HL-60 (cell line): ENCODE results near the gene MCM7.
A peak's percentile ranks its signal among the peaks of the same experiment; 100 is the strongest.

Source experiments
- DNase-seq, 2 experiments: peaks; one replicate each; pipeline ENCODE4 v3.0.0-alpha.2; 2010 to 2020; ENCODE audit warnings: low read depth in 1 of 2, low spot score in 1 of 2
- H3K27ac ChIP-seq: fragments of 250-450 bp; sonication (Bioruptor Pico); replicated peaks from 2 replicates; pipeline ENCODE4 v1.5.1; 2020; ENCODE audit warnings: mild to moderate bottlenecking, moderate library complexity
- H3K27me3 ChIP-seq: fragments of 250-450 bp; sonication (Bioruptor Pico); 2 replicates; pipeline ENCODE4 v1.5.1; 2021; ENCODE audit warnings: mild to moderate bottlenecking, moderate library complexity; ENCODE audit not compliant: insufficient read depth, poor library complexity, severe bottlenecking
- H3K4me3 ChIP-seq: replicated peaks from 2 replicates; pipeline ENCODE4 v1.5.1; 2011; ENCODE audit warnings: mild to moderate bottlenecking, control low read depth, low read length; ENCODE audit not compliant: insufficient read depth
- GABPA ChIP-seq: IDR thresholded peaks from 2 replicates; pipeline ENCODE4 v1.6.1; 2012; ENCODE audit warnings: low read depth
- POLR2AphosphoS5 ChIP-seq: IDR thresholded peaks from 2 replicates; pipeline ENCODE4 v1.6.1; 2012; ENCODE audit warnings: low read depth
- SPI1 ChIP-seq: IDR thresholded peaks from 2 replicates; pipeline ENCODE4 v1.6.1; 2012; ENCODE audit warnings: low read depth, mild to moderate bottlenecking, borderline replicate concordance
- long read RNA-seq: library from polyadenylated mRNA; unstranded; transcript quantifications from one replicate; pipeline ENCODE4 v2.0.0, GENCODE V29; 2020
- TF ChIP-seq, protein P1 (sequence below): IDR thresholded peaks from 2 replicates; pipeline ENCODE4 v1.6.1; 2012; ENCODE audit warnings: low read depth; ENCODE audit not compliant: insufficient replicate concordance
- TF ChIP-seq, protein P2 (sequence below): IDR thresholded peaks from one replicate; pipeline ENCODE4 v1.5.1; 2011; ENCODE audit warnings: low read length, control low read depth, inconsistent platforms; ENCODE audit not compliant: insufficient read depth

The MCM7 gene
- long read RNA-seq, transcript MCM7-201 (15 exons, 2,957 nt) = major isoform, 4,102 of 4,538 reads
- long read RNA-seq, transcript MCM7-210 (14 exons, 2,515 nt) = minor isoform, 15 of 4,538 reads
- long read RNA-seq, partial matches to known transcripts = 96 of 4,538 reads
- long read RNA-seq, other reads (novel, unspliced or antisense) = 325 of 4,538 reads

DNA sequence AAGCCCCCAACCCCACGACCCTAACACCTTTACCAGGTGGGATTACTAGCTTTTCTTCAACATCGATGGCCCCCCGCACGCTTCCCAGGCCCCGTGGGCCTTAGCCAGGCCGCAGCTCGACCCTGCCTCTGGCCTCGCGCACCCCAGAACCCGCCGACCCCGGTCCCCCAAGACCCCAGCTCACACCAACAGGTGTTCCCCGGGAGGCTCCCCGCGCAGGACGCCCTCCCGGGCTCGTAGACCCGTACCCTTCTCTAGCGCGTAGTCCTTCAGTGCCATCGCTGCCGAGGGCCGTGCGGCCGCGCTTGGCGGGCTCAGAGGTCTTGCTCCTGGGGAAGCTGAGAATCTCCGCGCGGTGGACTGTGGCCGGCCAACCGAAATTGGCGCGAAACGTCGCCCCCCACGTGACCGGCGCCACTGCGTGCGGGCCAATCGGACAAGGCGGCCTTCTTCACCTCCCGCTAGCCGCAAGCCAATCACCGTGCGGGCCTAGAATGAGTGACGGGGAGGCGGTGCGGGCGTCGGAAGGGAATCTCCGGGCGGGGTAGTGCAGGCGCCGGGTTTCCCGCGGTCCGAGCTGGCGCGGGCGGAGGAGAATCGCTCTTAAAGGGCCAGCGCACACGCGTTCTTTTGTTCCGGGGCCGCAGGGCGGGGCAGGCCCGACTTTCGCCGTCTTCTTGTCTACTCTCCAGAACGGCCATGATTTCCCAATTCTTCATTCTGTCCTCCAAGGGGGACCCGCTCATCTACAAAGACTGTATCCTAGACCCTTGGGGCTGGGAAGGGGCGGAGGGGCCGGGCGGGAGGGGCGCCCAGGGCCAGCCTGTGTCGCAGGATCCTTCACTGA lies at the start of gene MCM7, which contains the start of gene AP4M1:
MCM7 (minus strand) TSS at position 382 of the 847 bp plus-strand sequence; CDS start at position 279, 103 bp downstream.
AP4M1 (plus strand) TSS at position 628 of the 847 bp plus-strand sequence; CDS start at position 700, 72 bp downstream.
- Histone ChIP-seq H3K27me3 (no peaks in the 10 kb centered on the region), H3K27ac (peak within 1 kb of the TSS; percentile 100), H3K4me3 (peak within 1 kb of the TSS; percentile 97)
- peak; percentile 98 to 100 for DNase-seq
- peak; percentile 93 for TF ChIP-seq POLR2AphosphoS5
- TF ChIP-seq, protein P1, sequence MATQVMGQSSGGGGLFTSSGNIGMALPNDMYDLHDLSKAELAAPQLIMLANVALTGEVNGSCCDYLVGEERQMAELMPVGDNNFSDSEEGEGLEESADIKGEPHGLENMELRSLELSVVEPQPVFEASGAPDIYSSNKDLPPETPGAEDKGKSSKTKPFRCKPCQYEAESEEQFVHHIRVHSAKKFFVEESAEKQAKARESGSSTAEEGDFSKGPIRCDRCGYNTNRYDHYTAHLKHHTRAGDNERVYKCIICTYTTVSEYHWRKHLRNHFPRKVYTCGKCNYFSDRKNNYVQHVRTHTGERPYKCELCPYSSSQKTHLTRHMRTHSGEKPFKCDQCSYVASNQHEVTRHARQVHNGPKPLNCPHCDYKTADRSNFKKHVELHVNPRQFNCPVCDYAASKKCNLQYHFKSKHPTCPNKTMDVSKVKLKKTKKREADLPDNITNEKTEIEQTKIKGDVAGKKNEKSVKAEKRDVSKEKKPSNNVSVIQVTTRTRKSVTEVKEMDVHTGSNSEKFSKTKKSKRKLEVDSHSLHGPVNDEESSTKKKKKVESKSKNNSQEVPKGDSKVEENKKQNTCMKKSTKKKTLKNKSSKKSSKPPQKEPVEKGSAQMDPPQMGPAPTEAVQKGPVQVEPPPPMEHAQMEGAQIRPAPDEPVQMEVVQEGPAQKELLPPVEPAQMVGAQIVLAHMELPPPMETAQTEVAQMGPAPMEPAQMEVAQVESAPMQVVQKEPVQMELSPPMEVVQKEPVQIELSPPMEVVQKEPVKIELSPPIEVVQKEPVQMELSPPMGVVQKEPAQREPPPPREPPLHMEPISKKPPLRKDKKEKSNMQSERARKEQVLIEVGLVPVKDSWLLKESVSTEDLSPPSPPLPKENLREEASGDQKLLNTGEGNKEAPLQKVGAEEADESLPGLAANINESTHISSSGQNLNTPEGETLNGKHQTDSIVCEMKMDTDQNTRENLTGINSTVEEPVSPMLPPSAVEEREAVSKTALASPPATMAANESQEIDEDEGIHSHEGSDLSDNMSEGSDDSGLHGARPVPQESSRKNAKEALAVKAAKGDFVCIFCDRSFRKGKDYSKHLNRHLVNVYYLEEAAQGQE = peak; percentile 49
- TF ChIP-seq GABPA = 0 out of 2 replicates have a peak, but pooled peaks have one; percentile 27
- no peak for TF ChIP-seq SPI1

DNA sequence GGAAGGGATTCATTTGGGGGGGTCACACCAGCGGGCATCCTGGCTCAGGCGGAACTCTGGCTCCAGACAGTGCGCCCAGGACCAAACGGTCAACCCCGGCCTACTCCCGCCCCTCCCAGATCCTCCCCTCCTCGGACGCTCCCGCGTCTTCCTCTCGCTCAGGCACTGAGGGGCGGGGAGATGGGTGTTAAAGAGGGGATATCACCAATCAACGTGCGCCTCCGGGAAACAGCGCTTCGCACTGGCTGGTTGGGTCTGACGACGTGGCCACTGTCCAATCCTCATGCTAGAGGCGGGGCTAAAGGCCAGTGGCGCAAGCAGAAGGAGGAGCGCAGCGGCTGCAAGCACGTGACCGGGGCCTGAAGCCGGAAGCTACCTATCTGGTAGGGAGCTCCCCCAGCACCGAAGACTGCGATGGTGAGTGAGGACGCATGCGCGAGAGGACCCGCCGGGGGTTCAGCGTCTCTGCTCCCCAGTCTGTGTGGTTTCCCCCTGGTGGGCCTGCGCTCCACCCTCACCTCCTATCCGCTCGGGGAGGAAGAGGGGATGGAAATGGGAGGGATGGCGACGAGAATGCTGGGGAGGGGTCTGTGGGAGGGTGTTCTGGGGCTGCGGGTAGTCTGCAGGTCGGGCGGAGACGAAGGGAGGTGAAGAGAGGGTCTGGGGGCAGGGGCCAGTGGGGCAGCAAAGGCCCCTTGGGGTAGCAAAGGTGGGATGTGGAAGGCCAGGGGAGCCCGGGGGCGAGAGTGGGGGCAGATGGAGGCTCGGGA lies 47.5 kb upstream of the MCM7 start, which contains the start of gene LAMTOR4:
LAMTOR4 (plus strand) TSS at position 360 of the 770 bp plus-strand sequence; CDS start at position 415, 55 bp downstream.
- peak within 1 kb of the TSS; percentile 82 for H3K27ac ChIP-seq
- H3K27me3 ChIP-seq = no peaks in the 10 kb centered on the region
- H3K4me3 ChIP-seq = peak within 1 kb of the TSS; percentile 99
- DNase-seq = peak; percentile 100
- TF ChIP-seq, protein P2, sequence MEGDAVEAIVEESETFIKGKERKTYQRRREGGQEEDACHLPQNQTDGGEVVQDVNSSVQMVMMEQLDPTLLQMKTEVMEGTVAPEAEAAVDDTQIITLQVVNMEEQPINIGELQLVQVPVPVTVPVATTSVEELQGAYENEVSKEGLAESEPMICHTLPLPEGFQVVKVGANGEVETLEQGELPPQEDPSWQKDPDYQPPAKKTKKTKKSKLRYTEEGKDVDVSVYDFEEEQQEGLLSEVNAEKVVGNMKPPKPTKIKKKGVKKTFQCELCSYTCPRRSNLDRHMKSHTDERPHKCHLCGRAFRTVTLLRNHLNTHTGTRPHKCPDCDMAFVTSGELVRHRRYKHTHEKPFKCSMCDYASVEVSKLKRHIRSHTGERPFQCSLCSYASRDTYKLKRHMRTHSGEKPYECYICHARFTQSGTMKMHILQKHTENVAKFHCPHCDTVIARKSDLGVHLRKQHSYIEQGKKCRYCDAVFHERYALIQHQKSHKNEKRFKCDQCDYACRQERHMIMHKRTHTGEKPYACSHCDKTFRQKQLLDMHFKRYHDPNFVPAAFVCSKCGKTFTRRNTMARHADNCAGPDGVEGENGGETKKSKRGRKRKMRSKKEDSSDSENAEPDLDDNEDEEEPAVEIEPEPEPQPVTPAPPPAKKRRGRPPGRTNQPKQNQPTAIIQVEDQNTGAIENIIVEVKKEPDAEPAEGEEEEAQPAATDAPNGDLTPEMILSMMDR = no peak
- peak; percentile 37; the same call in 1 of the 2 replicates for TF ChIP-seq GABPA
- TF ChIP-seq POLR2AphosphoS5 = peak; percentile 90
- peak; percentile 41; the same call in 1 of the 2 replicates for TF ChIP-seq SPI1
- TF ChIP-seq, protein P1 = no peak

DNA sequence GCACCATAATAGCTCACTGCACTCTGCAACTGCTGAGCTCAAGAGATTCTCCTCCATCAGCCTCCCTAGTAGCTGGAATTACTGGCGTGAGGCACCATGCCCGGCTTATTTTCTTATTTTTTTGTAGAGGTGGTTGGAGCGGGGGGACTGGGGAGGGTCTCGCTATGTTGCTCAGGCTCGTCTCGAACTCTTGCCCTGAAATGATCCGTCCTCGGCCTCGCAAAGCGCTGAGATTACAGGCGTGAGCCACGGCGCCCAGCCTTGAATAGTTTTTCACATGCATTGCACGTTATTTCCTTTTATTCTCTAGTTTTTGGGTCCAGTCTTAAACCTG lies 47.0 kb upstream of the MCM7 start:
- H3K27me3 ChIP-seq = no peaks in the 10 kb centered on the region
- peak overlapping the region; percentile 73 for H3K27ac ChIP-seq
- TF ChIP-seq, protein P1 = no peak
- TF ChIP-seq GABPA (no peak), POLR2AphosphoS5 (no peak), SPI1 (no peak)
- TF ChIP-seq, protein P2 = no peak
- peak overlapping the region; percentile 25 for H3K4me3 ChIP-seq
- DNase-seq = no peak
